AG04450 (cell line): Measurements from ENCODE around the gene CYP24A1. TPM values are rescaled to one million over a fixed set of nuclear protein-coding genes. Genes with fewer than 3 reads are reported as not detected.

Experiments
- CTCF ChIA-PET: fragments of 300-600, 350-600 bp; formaldehyde crosslinking; extraction: SDS; loops from one replicate; lab custom pipeline; 2022; ENCODE audit warnings: antibody characterized with exemption, inconsistent platforms; lab: Charles Lee
- POLR2A ChIA-PET: fragments of 350-600 bp; formaldehyde crosslinking; extraction: SDS; loops from one replicate; lab custom pipeline; 2021; ENCODE audit warnings: antibody characterized with exemption, inconsistent platforms; lab: Yijun Ruan, JAX
- DNase-seq: peaks from one replicate; pipeline ENCODE4 v3.0.0-alpha.2; 2011; ENCODE audit warnings: low read depth, low spot score
- H3K27ac ChIP-seq: one replicate; pipeline ENCODE4 v1.5.1; 2012; ENCODE audit warnings: low read depth, low read length, control low read depth
- H3K27me3 ChIP-seq: one replicate; pipeline ENCODE4 v1.6.0; 2012; ENCODE audit warnings: low read length; ENCODE audit not compliant: control insufficient read depth, insufficient read depth
- H3K4me3 ChIP-seq: 2 replicates; pipeline ENCODE4 v1.5.1; 2011; ENCODE audit warnings: mild to moderate bottlenecking, low read depth, low read length, control low read depth
- H3K9me3 ChIP-seq: 2 replicates; pipeline ENCODE4 v1.5.1; 2012; ENCODE audit warnings: low read length; ENCODE audit not compliant: control insufficient read depth, insufficient read depth
- polyA plus RNA-seq: library from polyadenylated mRNA; depleted of rRNA; stranded (reverse); fragments of >200 nt; gene quantifications from 2 replicates; pipeline ENCODE4 v1.2.3, GENCODE V29; 2011
- TF ChIP-seq, protein P1 (sequence below): IDR thresholded peaks from 2 replicates; pipeline ENCODE4 v1.5.1; 2011; ENCODE audit warnings: low read depth, low read length, control low read depth, inconsistent platforms

The CYP24A1 gene
- polyA plus RNA-seq, 1 experiment = 2.1 TPM

DNA sequence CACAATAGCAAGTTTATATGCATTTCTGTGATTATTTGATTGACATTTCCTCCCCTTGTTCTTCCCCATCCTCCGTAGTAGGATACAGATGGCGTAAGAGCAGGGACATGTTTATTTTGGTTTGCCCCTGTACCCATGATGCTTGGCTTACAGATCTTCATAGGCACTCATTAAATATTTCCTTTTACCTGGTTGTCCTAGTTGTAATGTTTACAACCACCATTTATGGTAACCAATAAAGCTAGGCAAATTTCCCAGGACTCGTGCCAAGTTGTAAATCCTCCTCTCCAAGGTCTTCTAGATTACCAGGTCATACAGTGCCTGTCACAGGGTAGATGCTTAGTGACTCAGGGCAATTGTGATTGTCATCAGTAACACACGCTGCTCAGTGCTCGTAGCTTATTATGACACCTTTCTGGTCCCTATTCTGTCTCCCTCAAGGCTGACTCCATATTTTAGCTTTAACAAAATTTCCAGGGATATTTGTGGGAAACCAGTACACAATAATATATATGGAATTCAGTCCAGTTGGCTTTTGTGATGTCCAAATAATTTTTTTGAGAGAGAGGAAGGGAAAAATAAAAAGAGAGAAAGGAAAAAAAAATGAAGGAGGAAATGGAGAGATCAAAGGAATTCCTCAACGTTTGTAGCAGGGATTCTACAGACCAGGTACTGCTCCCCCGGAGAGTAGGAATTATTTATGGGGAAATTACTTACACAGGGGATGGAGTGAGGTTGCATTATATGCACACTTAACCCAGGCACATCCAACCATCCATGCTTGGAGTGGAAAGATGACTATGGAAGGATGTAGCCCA lies 24.6 kb downstream of the CYP24A1 start:
- Histone ChIP-seq H3K4me3 (no peak overlapping the region), H3K27ac (no peak overlapping the region), H3K9me3 (no peaks in the 10 kb centered on the region), H3K27me3 (no peaks in the 10 kb centered on the region)
- DNase-seq = no peak
- ChIA-PET CTCF (interaction anchor here (1.1 to 1.7 kb wide), 3 partner anchors 46 to 52 kb away, joined by 4 to 11 read pairs (median 5); no protein-coding TSS in a partner anchor), POLR2A (no interaction called here)
- TF ChIP-seq, protein P1, sequence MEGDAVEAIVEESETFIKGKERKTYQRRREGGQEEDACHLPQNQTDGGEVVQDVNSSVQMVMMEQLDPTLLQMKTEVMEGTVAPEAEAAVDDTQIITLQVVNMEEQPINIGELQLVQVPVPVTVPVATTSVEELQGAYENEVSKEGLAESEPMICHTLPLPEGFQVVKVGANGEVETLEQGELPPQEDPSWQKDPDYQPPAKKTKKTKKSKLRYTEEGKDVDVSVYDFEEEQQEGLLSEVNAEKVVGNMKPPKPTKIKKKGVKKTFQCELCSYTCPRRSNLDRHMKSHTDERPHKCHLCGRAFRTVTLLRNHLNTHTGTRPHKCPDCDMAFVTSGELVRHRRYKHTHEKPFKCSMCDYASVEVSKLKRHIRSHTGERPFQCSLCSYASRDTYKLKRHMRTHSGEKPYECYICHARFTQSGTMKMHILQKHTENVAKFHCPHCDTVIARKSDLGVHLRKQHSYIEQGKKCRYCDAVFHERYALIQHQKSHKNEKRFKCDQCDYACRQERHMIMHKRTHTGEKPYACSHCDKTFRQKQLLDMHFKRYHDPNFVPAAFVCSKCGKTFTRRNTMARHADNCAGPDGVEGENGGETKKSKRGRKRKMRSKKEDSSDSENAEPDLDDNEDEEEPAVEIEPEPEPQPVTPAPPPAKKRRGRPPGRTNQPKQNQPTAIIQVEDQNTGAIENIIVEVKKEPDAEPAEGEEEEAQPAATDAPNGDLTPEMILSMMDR = no peak

GRCh38 chr20:54146672-54147071 lies 27.1 kb downstream of the CYP24A1 start:
- Histone ChIP-seq H3K9me3 (peaks cover 5% of the 10 kb centered on the region), H3K4me3 (no peak overlapping the region), H3K27ac (no peak overlapping the region), H3K27me3 (no peaks in the 10 kb centered on the region)
- CTCF ChIA-PET = interaction anchor here (0.6 kb wide), 1 partner anchor 42 kb away, joined by 3 read pairs; no protein-coding TSS in a partner anchor
- TF ChIP-seq, protein P1 = no peak
- DNase-seq = no peak
- POLR2A ChIA-PET = no interaction called here

GRCh38 chr20:54144847-54145414 lies 28.9 kb downstream of the CYP24A1 start:
- ChIA-PET POLR2A (no interaction called here), CTCF (interaction anchor here (0.6 to 2.2 kb wide), 5 partner anchors 41 to 63 kb away, joined by 3 to 12 read pairs (median 6); partner anchors contain the start of gene PFDN4)
- TF ChIP-seq, protein P1 = no peak
- no peaks in the 10 kb centered on the region for H3K27me3 ChIP-seq
- no peak overlapping the region for H3K27ac ChIP-seq
- peaks cover 6% of the 10 kb centered on the region for H3K9me3 ChIP-seq
- no peak overlapping the region for H3K4me3 ChIP-seq
- DNase-seq = no peak

DNA sequence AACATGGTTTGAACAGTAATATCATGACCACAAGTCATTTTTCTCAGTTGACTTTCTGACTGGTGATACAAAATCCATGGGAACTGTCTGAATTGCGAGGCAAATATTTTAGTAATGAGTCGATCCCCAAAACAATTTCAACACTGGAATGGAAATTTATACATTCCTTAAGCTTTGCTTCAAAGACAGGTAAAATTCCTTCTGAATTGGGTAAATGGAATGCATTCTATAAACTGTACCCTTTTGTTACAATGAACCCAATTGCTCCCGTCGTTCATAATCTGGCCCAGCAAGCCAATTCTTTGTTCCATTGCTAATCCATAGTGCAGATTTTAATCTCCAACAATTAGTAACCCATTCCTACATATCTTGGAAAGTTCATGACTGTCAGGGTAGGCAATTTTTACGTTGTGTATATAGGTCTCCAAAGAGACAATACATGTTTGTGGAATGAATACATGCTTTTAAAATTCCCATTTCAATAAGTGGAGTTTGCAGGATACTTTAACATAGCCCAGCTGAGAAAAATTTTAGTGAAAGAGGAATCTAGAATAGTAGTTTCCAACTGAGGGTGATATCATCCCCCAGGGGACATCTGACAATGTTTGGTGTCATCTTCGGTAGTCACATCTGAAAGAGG lies 32.7 kb downstream of the CYP24A1 start:
- no peak overlapping the region for H3K4me3 ChIP-seq
- CTCF ChIA-PET = interaction anchor here (0.7 to 3.6 kb wide), 5 partner anchors 9 to 56 kb away, joined by 3 to 17 read pairs (median 5); no protein-coding TSS in a partner anchor
- no peaks in the 10 kb centered on the region for H3K27me3 ChIP-seq
- TF ChIP-seq, protein P1 = no peak
- H3K9me3 ChIP-seq = peaks cover 6% of the 10 kb centered on the region
- H3K27ac ChIP-seq = no peak overlapping the region
- no peak for DNase-seq
- POLR2A ChIA-PET = interaction anchor here (0.6 kb wide), 1 partner anchor 234 kb away, joined by 4 read pairs; no protein-coding TSS in a partner anchor
